Lung (tissue), 12 donors: ENCODE results near the gene SLC35G4. TPM values are rescaled to one million over a fixed set of nuclear protein-coding genes. Genes with fewer than 3 reads are reported as not detected.

Experiments used
- ATAC-seq: fragments of 200-7000 bp; cut with Tn5 transposase; one replicate; pipeline ENCODE4 v1.9.1; 2020; ENCODE audit warnings: moderate number of reproducible peaks; ENCODE audit not compliant: insufficient read depth, low FRiP score
- DNase-seq, 3 donors: peaks; one replicate each; pipeline ENCODE4 v3.0.0-alpha.2; 2013 to 2017
- H3K27ac ChIP-seq, 2 donors: one replicate each; pipeline ENCODE4 v1.5.1; 2013; ENCODE audit warnings: mild to moderate bottlenecking in 2 of 2, moderate library complexity in 2 of 2, control low read depth in 1 of 2, inconsistent platforms in 1 of 2, low read depth in 1 of 2, low read length in 1 of 2
- H3K27me3 ChIP-seq, 3 donors: one replicate each; pipeline ENCODE4 v1.5.1; 2013; ENCODE audit warnings: low read length in 2 of 3; ENCODE audit not compliant: control insufficient read depth in 3 of 3, insufficient read depth in 3 of 3
- H3K36me3 ChIP-seq, 4 donors: one replicate each; pipeline ENCODE4 v1.5.1; 2013; ENCODE audit warnings: low read length in 4 of 4, mild to moderate bottlenecking in 1 of 4, moderate library complexity in 1 of 4; ENCODE audit not compliant: control insufficient read depth in 4 of 4, insufficient read depth in 4 of 4
- H3K4me1 ChIP-seq, 5 donors: one replicate each; pipeline ENCODE4 v1.5.1; 2013; ENCODE audit warnings: low read length in 5 of 5, mild to moderate bottlenecking in 2 of 5, moderate library complexity in 1 of 5; ENCODE audit not compliant: control insufficient read depth in 5 of 5, insufficient read depth in 5 of 5
- H3K4me3 ChIP-seq: one replicate; pipeline ENCODE4 v1.5.1; 2013; ENCODE audit warnings: mild to moderate bottlenecking, control low read depth, moderate library complexity
- H3K9ac ChIP-seq, 2 donors: one replicate each; pipeline ENCODE4 v1.5.1; 2013; ENCODE audit warnings: low read length in 2 of 2, control low read depth in 1 of 2; ENCODE audit not compliant: insufficient read depth in 1 of 2
- H3K9me3 ChIP-seq, 4 donors: one replicate each; pipeline ENCODE4 v1.5.1; 2013; ENCODE audit warnings: low read length in 3 of 4, mild to moderate bottlenecking in 1 of 4, moderate library complexity in 1 of 4; ENCODE audit not compliant: control insufficient read depth in 4 of 4, insufficient read depth in 3 of 4
- CTCF ChIP-seq: IDR thresholded peaks from 2 replicates; pipeline ENCODE4 v1.5.1; 2012; ENCODE audit warnings: mild to moderate bottlenecking; ENCODE audit errors: control extremely low read depth, extremely low read depth
- WGBS, 2 donors: extraction: QIAGEN DNeasy Blood & Tissue Kit; methylation state at CpG; one replicate each; pipeline ENCODE4 v1.1.7; 2013; 5-methylcytosine and 5-hydroxymethylcytosine counted together
- polyA plus RNA-seq, 2 donors: library from polyadenylated mRNA; stranded (reverse); fragments of 200-250 nt; gene quantifications; one replicate each; pipeline ENCODE4 v1.2.1, GENCODE V29; 2013
- total RNA-seq, 2 donors: library from RNA; depleted of rRNA in 1 of 2; stranded (reverse); fragments of >200 nt in 1 of 2; gene quantifications; one replicate each; pipeline ENCODE4 v1.2.1, GENCODE V29; 2014 to 2021
- donor health status: control.
- donor health status: control.
- donor health status: Bipolar disorder and iron deficiency.
- donor health status: healthy.
- donor health status: DM: yes; HTN: yes; CAD: no.

The SLC35G4 gene
- total and polyA plus RNA-seq, 4 donors = not detected

- Histone ChIP-seq H3K27me3 (peaks cover 0 to 9% (median 0%) of the 10 kb centered on the region in 3 donors), H3K9me3 (peaks cover 0 to 7% (median 3%) of the 10 kb centered on the region in 4 donors), H3K9ac (no peak overlapping the region), H3K27ac (no peak overlapping the region), H3K36me3 (no peaks in the 10 kb centered on the region), H3K4me1 (no peaks in the 10 kb centered on the region), H3K4me3 (no peak overlapping the region)
- DNase-seq = no peak
- 80% methylated on average over 4 of the region's 4 CpGs for WGBS, 2 donors
- ATAC-seq = no peak
- TF ChIP-seq CTCF = no peak
Observed at GRCh38 chr18:11649839-11650238, 40.4 kb downstream of the SLC35G4 start.

- DNase-seq = no peak
- no peak overlapping the region for H3K27ac ChIP-seq
- peaks cover 0 to 14% (median 2%) of the 10 kb centered on the region in 3 donors for H3K27me3 ChIP-seq
- no peak for TF ChIP-seq CTCF
- H3K4me3 ChIP-seq = no peak overlapping the region
- no peak overlapping the region for H3K9ac ChIP-seq
- peaks cover 0 to 7% (median 3%) of the 10 kb centered on the region in 4 donors for H3K9me3 ChIP-seq
- H3K4me1 ChIP-seq = peaks cover 0 to 4% (median 0%) of the 10 kb centered on the region in 5 donors
- ATAC-seq = no peak
- WGBS, 2 donors = 77 to 85% methylated on average over 3 of the region's 3 CpGs
- H3K36me3 ChIP-seq = no peaks in the 10 kb centered on the region
Observed at GRCh38 chr18:11651899-11652298, 42.5 kb downstream of the SLC35G4 start.

GRCh38 chr18:11653521-11653920 is 44.1 kb downstream of the SLC35G4 start:
- Histone ChIP-seq H3K27ac (no peak overlapping the region), H3K4me3 (no peak overlapping the region), H3K9me3 (peaks cover 0 to 4% (median 1%) of the 10 kb centered on the region in 4 donors), H3K27me3 (peaks cover 0 to 17% (median 2%) of the 10 kb centered on the region in 3 donors), H3K36me3 (no peaks in the 10 kb centered on the region), H3K4me1 (peaks cover 0 to 4% (median 0%) of the 10 kb centered on the region in 5 donors), H3K9ac (no peak overlapping the region)
- ATAC-seq (no peak), DNase-seq (no peak)
- TF ChIP-seq CTCF = no peak
- WGBS, 2 donors = 87 to 89% methylated on average over 10 of the region's 10 CpGs
